PC-9 (cell line): ENCODE results near the gene ZBTB24.
A peak's percentile ranks its signal among the peaks of the same experiment; 100 is the strongest.

Experiments
- CTCF ChIP-seq: fragments of 200-600 bp; sonication (generic); conservative IDR thresholded peaks from 2 replicates; pipeline ENCODE4 v1.6.1; 2017; ENCODE audit warnings: mixed run types, antibody characterized with exemption, mild to moderate bottlenecking, moderate library complexity
- EZH2 ChIP-seq: fragments of 200-600 bp; sonication (generic); IDR thresholded peaks from 2 replicates; pipeline ENCODE4 v1.8.0; 2017; ENCODE audit warnings: antibody characterized with exemption, low read depth

GRCh38 chr6:109527989-109528388, 45.0 kb upstream of the ZBTB24 start:
- TF ChIP-seq CTCF (peak; percentile 53), EZH2 (no peak)
